Uterus (tissue), 2 donors: ENCODE measurements around the gene PTGIR.

Source experiments
- CTCF ChIP-seq, 4 experiments: fragments of 200-600 bp in 2 of 4; fragments of 450-650 bp in 2 of 4; sonication (generic) in 2 of 4; IDR thresholded peaks; one replicate each; pipeline ENCODE4 v1.5.1; 2016 to 2019; ENCODE audit warnings: antibody characterized with exemption in 4 of 4, mild to moderate bottlenecking in 2 of 4, moderate library complexity in 1 of 4
- POLR2A ChIP-seq, 2 donors: fragments of 450-650 bp; IDR thresholded peaks; one replicate each; pipeline ENCODE4 v1.6.1; 2016; ENCODE audit warnings: antibody characterized with exemption in 2 of 2, mild to moderate bottlenecking in 1 of 2, moderate library complexity in 1 of 2

- TF ChIP-seq CTCF (IDR thresholded peaks at IDR 0.05) (no peak), POLR2A (IDR thresholded peaks at IDR 0.05) (no peak)
These were observed 4.6 kb downstream of the PTGIR start for GRCh38 chr19:46620267-46620666.
